GOT3 (cell line): Measurements from ENCODE around the gene ZNF280D.
"Not testable (repeated sequence)": the region's sequence is repeated elsewhere in the genome, so short reads cannot be mapped to it uniquely, and the experiment has no call there.

Experiments
- DNase-seq: peaks from one replicate; lab custom pipeline; 2025; ENCODE audit warnings: mixed read lengths; lab: John Stamatoyannopoulos, UW

Gene ZNF280D

DNA sequence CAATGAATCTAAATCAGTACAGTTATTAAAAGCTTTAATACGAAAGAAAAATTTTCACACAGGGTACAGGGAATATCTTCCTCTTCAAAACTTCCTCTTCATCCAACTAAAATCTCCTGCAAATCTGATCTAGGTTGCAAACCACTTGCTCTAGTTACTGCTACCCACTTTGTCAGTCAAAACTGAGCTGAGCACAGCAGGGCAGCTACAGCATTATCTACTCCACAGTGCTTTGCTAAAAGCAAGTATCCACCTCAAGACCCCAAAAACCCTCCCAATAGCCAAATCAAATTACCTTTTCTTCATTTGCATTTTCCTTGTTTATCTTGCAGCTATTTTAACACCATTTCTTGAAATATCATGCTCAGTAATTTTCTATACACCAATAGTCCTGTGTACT is 14.7 kb downstream of the ZNF280D start:
- DNase-seq, result no peak

DNA sequence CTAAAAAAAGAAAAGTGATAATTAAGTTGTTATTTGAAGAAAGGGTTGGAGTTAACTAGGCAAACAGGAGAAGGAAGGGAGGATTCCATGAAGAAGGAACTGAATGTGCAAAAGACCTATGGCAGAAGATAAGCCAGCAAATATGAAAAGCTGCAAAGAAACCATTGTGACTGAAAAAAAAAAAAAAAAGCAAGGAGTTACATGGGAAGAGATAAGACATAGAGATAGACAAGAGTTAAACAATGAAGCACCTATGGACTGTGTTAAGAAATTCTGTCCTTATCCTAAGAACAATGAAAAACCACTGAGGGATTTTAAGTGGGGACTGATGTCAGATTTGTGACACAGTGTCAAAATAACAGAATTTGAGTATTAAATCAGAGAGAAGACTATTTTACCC is 17.0 kb downstream of the ZNF280D start:
- DNase-seq, result no peak

DNA sequence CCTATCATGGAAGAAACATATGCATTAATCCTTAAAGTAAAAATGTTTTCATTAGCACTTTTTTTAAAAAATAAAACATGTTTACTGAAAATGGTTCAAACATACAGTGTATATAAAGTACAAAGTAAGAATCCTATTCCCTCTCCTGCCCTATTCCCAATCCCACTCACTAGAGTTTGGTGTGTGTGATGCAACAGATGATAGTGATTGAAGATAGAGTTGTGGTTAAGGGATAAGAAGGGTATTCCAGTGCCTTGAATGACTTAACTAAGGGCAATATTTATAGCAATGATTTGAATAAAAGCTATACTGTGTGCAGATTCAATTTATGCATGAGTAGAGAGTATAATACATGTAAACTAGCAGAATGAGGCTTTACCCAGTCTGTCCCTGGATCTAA is 18.1 kb downstream of the ZNF280D start:
- DNase-seq, result no peak

DNA sequence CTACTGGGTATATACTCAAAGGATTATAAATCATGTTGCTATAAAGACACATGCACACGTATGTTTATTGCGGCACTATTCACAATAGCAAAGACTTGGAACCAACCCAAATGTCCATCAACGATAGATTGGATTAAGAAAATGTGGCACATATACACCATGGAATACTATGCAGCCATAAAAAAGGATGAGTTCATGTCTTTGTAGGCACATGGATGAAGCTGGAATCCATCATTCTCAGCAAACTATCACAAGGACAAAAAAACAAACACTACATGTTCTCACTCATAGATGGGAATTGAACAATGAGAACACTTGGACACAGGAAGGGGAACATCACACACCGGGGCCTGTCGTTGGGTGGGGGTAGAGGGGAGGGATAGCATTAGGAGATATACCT is 23.8 kb downstream of the ZNF280D start:
- not testable (repeated sequence) for DNase-seq

DNA sequence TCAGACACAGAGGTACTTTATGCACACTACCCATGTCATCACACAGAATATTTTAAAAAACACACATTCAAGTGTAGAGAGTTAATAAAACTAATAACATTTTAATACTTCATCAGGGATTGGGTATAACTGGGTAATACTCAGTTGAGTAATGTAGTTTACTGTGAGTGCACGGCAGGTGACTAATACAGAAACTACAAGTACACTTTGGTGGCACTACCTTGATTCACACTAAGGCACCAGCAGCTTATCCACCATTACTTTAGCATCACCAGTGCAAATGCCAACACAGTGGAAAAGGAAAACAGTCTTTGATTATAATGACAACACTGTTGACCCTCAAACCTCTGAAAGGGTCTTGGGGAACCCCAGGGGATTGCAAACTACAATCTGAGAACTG is 33.6 kb downstream of the ZNF280D start:
- DNase-seq, result no peak

DNA sequence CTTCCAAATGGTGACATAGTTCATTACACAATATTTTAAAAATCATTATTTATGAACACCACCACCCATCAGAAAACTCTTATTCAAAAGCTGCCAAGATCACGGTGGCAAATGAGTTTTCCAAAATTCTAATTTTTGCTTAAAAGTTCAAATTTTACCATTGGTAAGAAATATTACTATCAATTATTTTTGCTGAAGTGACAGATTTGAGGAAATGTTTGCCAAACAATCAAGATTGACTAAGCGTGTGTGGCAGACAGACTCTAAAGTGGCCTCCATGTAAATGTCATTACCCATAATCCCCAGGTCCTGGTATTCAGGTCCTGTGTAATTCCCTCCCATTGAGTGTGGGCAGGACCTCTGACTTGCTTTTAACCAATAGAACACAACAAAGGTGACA is 35.0 kb downstream of the ZNF280D start:
- DNase-seq, result no peak

DNA sequence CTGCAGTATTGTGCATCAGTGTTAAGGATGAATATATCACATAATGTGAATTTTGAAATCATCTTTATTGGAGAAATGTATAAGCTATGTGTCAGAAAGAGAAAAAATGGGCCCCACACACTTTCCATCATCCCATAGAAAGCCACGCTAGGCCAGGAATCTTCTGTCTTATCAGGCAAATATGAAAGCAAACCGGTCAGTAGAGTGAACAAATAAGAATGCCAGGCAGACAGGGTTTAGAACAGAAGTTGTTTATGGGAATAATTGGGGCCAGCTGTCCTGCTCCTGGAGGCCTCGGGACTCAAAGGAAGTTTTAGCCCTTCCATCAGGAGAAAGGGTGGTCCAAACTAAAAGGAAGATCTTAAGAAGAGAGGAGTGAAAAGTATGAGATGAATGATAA is 39.5 kb downstream of the ZNF280D start:
- DNase-seq, result no peak

DNA sequence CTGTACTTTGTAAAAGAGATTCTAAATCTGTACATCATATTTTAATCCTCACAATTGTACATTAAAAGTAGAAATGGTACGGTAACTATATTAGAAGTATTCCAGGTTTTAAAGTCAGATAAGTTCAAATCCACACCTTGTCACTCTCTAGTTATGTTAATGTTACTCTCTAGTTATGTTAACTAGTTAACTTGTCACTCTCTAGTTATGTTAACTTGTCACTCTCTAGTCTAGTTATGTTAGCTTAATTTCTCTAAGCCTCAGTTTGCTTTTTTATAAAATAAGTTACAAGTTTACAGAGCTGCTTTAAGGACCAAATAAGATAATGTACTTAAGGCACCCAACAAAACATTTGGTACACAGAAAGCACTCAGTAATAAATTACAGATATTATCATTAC is 42.6 kb downstream of the ZNF280D start:
- no peak for DNase-seq

DNA sequence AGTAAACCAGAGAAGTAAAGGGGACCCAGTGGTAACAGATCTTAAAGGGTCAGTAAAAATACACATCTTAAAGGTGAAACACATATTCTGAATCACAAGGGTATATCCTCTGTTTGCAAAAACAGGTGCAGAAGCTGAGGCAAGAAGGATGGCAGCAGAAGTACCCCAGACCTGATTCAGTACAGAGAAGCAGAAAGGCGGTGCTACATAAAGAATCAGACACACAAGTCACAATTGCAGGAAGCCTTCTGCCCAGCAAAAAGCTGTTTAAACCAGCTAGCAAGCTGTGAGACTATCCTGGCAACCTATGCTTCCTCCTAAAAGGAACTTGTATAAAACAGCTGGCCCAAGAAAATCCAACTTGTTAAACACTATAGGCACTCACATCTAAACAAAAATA is 49.4 kb downstream of the ZNF280D start:
- DNase-seq, result no peak

DNA sequence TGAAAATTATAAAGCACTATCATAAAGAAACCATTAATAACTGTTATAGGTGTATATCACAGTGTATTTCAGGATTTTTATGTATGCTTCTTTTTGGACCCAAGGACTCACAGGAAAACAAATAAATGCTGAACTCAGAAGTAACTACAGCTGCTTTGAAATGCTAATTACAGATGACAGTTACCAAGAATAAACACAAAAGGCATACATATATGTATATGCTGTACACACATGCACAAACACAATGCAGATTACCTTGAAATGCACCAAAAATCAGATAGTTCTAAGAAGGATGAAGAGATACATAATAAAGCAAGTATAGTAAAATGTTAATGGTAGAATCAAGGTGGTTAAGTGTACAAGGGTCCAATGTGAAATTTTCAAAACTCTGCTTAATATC is 52.2 kb downstream of the ZNF280D start:
- no peak for DNase-seq

DNA sequence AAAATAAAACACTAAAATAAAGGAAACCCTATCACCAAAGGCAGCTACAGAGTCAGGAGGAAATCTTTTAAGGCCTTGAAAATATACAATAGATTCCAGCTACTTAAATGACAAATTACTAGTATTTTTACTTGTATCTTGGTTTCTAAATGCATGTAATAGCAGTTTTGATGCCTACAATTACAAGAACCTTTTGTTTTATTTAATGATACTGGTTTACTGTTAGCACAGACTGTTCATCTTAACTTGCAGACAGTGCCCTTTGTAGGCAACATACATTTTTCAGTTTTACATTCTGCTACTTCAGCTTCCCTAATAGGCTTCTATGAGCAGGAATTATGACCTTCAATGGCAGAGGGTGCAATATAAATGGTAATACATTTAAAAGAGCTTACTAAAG is 54.1 kb downstream of the ZNF280D start:
- no peak for DNase-seq

DNA sequence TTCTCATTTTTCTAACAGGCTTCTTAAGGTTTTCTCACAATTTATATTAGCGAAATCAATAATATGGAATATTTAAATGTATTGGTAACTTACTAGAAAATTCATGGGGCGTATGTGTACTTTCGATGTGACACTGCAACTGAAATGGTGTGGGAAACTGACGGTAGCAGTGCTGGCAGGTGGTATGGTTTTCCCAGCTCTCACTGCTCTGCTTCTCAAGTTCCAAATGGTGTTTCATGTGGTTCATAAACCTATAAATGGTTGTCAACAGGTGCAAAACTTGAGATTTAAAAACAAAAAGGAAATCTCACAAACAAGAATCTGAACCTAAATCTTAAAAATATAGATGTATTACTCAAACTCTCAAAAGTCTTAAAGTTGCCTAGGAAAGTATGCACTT is 54.7 kb downstream of the ZNF280D start:
- no peak for DNase-seq

DNA sequence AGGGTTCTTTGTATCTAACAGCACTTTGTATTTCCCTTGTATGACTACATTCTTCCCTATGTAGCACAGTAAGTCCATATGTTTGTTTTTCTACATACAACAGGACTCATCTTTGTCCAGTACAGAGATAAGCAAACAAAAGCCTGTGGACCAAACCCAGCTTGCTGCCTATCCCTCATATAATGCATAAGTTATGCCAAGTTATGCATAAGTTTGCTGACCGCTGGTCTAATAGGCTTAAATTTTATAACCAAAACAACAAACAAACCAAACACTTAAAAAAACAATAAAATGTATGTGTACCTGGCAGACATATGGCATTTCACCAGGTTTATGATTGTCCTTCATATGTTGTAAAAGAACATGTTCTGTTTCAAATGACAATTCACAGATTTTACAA is 56.0 kb downstream of the ZNF280D start:
- DNase-seq, result no peak

DNA sequence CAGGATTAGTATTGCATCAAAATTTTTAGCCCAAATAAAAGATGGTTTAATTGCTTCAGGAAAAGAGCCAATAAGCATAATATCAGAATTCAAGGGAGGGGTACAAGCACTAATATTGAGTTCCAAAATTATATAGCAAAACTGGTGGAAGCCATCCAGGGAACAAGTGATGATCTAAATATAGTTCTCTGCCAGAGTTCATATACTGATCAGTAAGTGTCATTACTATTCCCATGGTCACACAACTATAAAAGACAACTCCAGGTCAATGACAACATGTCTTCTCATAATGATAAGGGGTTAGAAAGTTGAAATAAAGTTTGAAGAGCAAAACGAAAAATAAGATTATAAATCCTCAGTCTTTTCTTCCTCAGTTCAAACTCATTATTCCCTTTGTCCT is 57.4 kb downstream of the ZNF280D start:
- no peak for DNase-seq

DNA sequence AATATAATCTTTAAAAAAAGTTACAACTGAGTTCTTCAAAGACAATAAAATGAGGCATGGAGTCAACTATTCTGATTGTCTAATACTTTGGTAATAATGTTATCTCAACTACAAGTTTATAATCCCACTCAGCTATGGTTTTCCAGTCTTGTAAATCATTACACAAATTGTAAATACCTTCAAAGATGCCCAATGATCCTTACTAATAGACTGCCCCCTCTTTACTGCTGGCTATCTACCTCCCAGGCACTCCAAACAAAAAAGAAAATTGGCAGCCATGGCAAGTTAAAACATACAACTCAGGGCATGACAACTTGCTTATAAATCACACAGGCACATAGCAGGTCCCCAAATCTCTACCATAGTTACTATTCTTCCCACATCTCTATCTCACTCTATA is 58.5 kb downstream of the ZNF280D start:
- DNase-seq, result no peak

DNA sequence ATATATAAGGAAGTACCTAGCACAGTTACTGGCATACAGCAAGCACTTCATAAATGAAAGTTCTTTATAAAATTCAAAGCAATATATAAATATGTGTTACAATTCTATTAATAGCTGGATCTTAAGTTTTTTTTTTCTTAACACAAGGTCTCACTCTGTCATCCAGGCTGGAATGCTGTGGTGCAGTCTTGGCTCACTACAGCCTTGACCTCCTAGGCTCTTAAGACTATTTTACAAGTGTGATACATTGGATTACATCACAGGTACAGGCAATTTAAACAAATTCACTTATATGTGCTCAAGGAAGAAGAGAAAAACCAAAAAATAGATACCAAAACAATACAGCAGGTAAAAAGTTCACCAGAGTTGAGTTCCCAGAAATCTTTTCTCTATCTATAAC is 60.6 kb downstream of the ZNF280D start:
- DNase-seq, result no peak

DNA sequence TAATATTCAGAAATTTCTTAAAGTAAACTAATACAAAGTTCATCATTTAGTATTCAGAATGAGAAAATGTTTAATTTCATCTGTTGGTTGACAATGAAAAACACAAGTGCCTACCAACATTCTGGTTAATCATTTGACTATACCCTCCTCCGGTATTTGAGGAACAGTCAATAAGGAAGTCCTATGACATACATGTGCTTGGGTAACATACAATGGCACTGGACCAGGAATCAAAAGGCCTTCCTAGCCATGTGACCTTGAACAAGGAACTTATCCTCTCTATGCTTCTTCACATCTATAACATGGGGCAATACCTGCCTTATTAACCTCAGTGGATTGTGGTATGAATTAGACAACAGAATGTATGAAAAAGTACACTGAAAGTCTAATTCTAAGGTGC is 65.8 kb downstream of the ZNF280D start:
- no peak for DNase-seq

DNA sequence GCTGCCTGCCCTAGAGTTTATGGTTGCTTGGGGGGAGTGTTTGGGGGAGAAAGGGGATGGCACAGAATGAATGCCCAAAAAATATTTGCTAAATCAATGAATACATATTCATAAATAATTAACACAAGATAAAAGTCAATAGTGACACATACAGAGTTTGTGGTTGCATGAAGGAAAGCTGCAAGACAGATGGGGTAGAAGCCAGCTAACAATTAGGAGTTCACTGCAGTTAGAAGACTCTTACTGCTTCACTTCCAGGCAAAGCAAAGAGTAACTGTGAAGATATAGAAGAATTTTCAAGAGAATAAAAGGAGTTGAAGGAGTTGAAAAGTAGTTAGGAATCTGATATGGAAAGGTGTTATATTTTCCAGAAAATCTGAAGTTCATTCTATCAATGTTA is 72.4 kb downstream of the ZNF280D start:
- no peak for DNase-seq

DNA sequence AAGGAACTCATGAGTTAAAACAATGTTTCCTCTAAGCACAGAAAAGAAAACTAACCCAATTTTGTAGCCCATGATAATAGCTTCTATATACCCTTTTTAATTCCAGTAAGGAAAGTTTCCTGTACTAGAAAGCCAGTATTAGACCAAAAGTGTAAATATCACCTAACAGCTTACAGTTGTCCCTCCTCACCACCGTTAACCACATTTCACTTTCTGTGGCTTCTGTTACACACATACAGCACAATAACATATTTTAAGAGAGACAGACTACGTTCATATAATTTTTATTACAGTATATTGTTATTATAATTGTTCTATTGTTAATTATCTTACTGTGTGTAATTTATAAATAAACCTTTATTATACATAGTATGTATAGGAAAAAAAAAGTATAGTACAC is 74.1 kb downstream of the ZNF280D start:
- DNase-seq, result no peak

DNA sequence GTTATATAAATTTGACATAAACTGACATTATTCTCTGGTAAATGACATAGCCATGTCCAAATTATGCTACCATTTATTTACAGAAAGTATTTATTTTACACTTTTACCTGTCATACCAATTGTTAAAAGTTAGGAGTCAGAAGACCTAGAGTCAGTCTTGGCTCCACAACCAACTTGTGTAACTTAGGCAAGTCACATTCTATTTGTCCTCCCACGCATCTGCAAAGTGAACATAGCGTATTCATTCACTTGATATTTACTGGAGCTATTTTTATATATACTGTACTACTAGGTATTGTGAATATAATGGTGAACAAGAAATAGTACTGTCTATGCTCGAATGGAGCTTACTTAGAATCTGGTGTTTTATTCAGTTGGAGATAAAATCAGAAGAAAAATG is 78.7 kb downstream of the ZNF280D start:
- DNase-seq, result no peak

DNA sequence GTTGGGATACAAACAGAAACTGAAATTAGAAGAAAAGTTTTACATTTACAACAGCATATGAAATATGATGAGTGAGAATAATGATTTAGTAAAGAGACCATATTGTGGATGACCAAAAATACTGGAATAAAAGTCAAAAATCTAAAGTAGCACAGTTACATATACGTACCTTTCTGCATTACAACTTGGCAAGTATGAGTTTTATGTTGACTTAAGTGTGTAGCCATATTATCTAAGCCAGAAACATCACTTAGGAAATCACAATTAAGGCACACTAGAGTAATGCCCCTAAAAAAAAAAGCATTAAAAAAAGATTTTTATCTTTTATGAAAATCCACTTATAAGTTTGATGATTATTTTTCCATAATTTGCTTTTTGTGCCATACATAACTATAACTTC is 79.1 kb downstream of the ZNF280D start:
- no peak for DNase-seq

DNA sequence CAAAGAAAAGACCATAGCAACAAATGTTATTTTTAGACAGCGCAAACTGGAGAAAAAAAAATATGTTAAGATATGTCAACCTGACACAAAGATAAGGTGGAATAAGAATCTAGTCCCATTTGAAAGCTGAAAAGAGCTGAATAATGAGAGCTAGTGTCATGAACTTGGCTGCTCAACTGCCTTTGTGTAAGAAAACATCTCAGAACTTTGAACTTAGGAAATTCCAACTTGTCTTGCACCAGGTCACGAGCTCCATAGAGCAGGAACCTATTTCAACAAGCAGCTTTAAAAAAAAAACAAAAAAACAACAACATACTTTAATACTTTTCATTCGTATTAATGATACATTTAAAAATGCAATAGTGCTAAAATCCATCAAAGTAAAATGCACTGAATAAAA is 79.5 kb downstream of the ZNF280D start:
- DNase-seq, result no peak

DNA sequence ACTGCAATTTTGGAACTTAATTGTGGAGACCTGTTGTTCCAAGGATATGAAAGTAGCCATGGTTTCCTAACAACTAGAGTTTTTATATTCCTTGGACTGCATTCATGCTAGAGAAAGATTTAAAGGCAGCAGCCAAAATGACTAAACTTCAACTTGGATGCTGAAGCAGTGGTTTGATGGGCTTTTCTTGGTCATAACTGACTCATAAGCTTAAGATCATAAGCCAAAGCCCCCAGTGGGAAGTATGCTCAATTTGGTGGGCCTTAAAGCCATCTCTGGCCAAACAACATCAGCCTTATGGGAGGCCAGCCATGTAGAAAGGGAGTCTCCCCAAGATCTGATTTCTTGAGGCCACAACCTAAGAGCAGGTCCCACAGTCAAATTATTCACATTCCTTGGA is 80.2 kb downstream of the ZNF280D start:
- DNase-seq, result no peak

DNA sequence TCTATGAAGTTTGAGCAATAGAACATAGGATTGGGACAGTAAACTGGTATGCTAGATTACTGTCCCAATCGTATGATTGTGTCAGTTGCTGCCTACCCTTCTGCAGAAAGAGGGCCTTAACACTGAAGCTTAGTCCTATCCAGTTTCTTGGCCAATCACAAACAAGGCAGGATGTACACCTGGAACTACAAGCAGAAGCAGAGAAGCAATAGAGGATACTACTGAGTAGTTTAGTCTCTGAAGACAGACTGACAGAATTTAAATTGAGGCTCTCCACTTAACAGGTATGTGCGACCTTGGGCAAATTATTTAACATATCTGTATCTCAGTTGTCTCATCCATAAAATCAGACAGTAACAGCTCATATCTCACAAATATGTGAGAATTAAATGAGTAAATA is 85.0 kb downstream of the ZNF280D start:
- DNase-seq, result no peak

DNA sequence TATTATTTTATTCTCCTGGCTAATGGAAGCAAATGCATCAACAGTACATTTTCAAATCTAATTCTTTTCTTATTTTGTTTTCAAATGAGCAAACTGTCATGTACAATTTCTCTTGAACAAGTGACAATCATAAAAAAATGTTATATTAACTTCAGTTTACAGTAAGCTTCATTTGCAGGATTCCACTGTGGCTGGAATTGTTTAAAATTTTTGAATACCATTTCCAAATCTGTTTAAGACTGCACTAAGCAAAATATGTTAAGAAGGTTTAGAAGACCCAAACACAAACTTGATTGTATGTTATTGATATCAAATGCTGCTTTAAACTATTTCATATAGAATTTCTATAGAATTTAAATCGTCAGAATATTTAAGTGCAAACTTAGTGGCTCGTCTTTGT is 92.8 kb downstream of the ZNF280D start:
- DNase-seq, result no peak
